SK-N-MC (cell line): ENCODE results near the gene NUTM2F.
"Not testable (repeated sequence)": the region's sequence is repeated elsewhere in the genome, so short reads cannot be mapped to it uniquely, and the experiment has no call there.

Experiments
- DNase-seq: peaks from one replicate; pipeline ENCODE4 v3.0.0-alpha.2; 2011; ENCODE audit warnings: low read depth, low spot score
- H3K27ac ChIP-seq: fragments of 200-600 bp; sonication (generic); 2 replicates; pipeline ENCODE4 v1.5.1; 2016; ENCODE audit warnings: mixed run types
- H3K36me3 ChIP-seq: fragments of 200-600 bp; sonication (generic); 2 replicates; pipeline ENCODE4 v1.6.1; 2017; ENCODE audit warnings: antibody characterized with exemption, low read length, mixed read lengths; ENCODE audit not compliant: insufficient read depth
- H3K4me3 ChIP-seq: fragments of 200-600 bp; sonication (generic); 2 replicates; pipeline ENCODE4 v1.5.1; 2016
- H3K9ac ChIP-seq: fragments of 200-600 bp; sonication (generic); 2 replicates; pipeline ENCODE4 v1.8.0; 2017; ENCODE audit warnings: mixed run types, mixed read lengths; ENCODE audit not compliant: insufficient read length
- H3K9me3 ChIP-seq: fragments of 200-600 bp; sonication (generic); 2 replicates; pipeline ENCODE4 v1.6.1; 2017; ENCODE audit warnings: low read depth, mild to moderate bottlenecking, antibody characterized with exemption, low read length, moderate library complexity, mixed read lengths
- EZH2 ChIP-seq: fragments of 200-600 bp; sonication (generic); IDR thresholded peaks from one replicate; pipeline ENCODE4 v1.6.1; 2017; ENCODE audit warnings: antibody characterized with exemption
- FOXP2 ChIP-seq: optimal IDR thresholded peaks from 2 replicates; pipeline ENCODE3; 2011; ENCODE audit warnings: mild to moderate bottlenecking, moderate library complexity; ENCODE audit not compliant: insufficient read depth; ENCODE audit errors: extremely low read length, control extremely low read depth
- POLR2AphosphoS5 ChIP-seq: IDR thresholded peaks from 2 replicates; pipeline ENCODE4 v1.6.1; 2012; ENCODE audit warnings: mild to moderate bottlenecking, low read depth, low read length, borderline replicate concordance

The NUTM2F gene

DNA sequence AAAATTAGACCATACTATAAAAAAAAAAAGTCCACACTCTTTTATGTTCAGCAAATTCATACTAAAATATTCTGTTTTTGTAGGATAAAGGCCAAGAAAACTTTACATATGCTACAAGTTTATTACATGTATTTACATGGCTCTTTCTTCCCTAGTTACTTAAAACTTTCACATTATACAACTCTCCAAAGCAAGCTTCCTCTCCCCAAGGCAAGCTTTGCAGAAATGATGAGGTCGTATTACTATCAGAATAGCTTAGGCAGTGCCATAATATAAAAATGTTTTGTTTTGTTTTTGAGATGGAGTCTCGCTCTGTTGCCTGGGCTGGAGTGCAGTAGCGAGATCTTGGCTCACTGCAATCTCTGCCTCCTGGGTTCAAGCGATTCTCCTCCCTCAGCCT lies 8.0 kb upstream of the NUTM2F start:
- not testable (repeated sequence) for H3K9me3 ChIP-seq, H3K9ac ChIP-seq, DNase-seq, H3K27ac ChIP-seq, H3K36me3 ChIP-seq, H3K4me3 ChIP-seq

DNA sequence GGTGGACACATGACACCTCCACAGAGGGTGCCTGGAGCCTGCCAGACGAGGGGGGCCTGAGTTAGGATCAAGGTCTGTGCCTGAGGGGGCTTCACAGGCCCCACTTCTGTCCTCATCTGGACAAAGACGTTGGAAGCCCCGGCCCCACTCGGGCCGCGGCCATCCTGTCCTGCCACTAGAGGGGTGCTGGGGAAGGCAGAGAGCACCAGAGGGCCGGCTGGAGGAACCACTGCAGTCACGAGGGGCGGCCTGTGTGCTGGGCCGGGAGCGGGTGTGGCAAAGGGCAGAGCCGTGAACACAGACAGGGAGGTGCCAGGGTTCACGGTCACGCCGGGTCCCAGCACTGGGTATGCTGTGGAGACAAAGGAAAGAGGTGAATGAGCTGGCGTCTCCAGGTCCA lies 2.9 kb downstream of the NUTM2F start:
- not testable (repeated sequence) for H3K9ac ChIP-seq, H3K36me3 ChIP-seq, DNase-seq, H3K4me3 ChIP-seq, H3K27ac ChIP-seq, H3K9me3 ChIP-seq

DNA sequence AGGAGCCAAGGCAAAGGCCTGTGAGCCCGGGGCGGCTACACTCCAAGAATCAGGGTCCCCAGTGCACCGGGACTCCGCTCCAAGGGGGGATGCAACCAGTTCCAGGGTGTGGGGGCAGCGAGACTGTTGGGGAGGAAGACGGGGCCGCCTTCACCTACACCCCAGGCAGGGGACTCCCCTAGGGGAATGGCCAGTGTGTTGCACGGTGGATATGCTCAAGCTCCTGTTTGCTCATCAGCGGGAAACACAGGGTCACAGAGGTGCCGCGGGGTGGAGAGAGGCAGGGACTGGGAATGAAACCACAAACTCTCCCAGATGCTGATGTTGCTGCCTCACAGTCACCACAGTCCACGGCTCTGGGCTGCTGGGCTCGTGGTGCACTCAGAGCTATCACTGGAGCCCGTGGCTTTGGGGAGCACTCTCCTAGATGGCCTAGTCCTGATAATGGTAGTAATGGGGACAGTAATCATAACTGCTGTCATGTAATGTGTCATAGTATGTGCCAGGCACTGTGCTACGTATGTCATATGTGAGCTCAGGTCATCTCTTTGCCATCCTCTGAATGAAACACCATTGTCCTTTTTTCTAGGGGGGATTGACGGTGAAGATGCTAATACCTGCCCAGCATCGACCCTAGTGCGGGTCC lies 5.2 kb downstream of the NUTM2F start:
- H3K9ac ChIP-seq, H3K27ac ChIP-seq, DNase-seq, H3K36me3 ChIP-seq, H3K4me3 ChIP-seq, H3K9me3 ChIP-seq: not testable (repeated sequence)

DNA sequence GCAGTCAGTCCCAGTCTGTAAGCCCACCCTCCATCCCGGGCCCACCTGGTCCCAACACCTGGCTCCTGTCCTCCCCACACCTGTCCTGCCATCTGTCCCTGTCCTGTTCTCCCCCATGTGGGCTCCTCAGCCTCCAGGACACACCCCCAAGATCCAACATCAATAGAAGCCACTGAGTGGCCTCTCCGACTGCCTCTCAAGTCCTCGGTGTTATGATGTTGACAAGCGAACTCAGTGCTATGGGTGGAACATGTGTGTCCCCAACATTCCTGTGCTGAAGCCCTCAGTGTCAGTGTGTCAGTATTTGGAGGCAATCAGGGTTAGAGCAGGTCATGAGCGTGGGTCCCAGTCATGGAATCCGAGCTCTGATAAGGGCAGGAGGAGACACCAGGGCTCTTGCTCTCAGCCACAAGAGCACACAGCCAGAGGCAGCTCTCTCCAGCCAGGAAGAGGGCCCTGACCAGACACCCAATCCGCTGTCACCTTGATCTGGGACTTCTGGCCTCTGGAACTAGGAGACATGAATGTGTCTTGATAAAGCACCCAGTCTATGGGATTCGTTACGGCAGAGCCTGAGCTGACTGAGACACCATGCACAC lies 6.0 kb downstream of the NUTM2F start:
- H3K36me3 ChIP-seq, H3K27ac ChIP-seq, H3K9me3 ChIP-seq, H3K9ac ChIP-seq, DNase-seq, H3K4me3 ChIP-seq: not testable (repeated sequence)

DNA sequence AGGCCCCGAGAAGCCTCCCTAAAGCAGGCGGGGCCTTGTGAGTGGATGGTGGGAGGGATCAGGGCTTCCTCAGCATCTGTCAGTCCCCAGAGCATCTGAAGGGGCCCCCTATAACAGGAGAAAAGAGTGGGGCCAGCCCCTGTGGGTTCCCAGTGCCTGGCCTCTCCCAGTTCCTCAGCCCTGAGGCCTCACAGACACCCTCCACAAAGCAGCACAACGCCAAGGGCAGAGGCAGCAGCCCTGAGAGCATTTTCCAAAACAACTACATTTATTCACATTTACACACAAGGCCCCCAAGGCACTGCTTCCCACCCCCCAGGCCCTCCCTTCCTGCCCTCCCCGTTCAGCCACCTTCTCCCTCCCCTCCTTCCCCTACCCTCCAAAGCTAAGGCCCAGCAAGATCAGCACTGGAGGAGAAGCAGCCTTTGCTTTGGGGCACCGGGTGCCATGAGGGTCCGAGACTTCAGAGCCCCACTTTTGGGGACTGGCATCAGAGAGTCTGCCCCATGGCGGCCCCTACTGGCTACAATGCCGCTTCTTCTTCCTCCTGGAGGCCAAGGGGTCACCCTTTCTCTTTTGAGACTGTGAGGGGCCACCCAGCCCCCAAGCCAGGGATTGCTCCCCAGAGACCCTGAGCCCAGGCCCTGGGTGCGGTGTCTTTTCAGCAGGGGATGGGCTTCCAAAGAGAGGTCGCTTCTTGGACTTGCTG lies 10.3 kb downstream of the NUTM2F start:
- H3K27ac ChIP-seq, H3K9me3 ChIP-seq, H3K9ac ChIP-seq, H3K4me3 ChIP-seq, H3K36me3 ChIP-seq, DNase-seq: not testable (repeated sequence)

DNA sequence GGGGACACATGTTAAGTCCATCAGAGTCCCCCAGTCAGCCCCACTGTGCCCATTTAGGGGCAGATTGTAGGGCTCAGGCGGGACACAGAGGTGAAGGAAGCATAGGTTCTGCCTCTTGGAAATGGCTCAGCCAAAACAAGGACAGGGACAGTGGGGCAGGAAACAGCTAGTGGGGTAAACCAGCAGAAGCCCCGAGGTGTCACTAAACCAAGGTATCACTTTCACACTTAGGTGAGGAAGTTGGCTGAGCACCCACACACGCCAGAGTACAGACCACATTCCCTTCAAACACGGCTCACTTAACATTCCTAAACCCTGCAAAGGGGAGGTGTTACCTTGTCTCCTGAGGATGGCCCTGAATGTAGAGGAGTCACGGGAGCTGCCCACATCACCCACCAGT lies 12.2 kb downstream of the NUTM2F start:
- H3K4me3 ChIP-seq, H3K36me3 ChIP-seq, H3K9me3 ChIP-seq, H3K27ac ChIP-seq, DNase-seq, H3K9ac ChIP-seq: not testable (repeated sequence)

DNA sequence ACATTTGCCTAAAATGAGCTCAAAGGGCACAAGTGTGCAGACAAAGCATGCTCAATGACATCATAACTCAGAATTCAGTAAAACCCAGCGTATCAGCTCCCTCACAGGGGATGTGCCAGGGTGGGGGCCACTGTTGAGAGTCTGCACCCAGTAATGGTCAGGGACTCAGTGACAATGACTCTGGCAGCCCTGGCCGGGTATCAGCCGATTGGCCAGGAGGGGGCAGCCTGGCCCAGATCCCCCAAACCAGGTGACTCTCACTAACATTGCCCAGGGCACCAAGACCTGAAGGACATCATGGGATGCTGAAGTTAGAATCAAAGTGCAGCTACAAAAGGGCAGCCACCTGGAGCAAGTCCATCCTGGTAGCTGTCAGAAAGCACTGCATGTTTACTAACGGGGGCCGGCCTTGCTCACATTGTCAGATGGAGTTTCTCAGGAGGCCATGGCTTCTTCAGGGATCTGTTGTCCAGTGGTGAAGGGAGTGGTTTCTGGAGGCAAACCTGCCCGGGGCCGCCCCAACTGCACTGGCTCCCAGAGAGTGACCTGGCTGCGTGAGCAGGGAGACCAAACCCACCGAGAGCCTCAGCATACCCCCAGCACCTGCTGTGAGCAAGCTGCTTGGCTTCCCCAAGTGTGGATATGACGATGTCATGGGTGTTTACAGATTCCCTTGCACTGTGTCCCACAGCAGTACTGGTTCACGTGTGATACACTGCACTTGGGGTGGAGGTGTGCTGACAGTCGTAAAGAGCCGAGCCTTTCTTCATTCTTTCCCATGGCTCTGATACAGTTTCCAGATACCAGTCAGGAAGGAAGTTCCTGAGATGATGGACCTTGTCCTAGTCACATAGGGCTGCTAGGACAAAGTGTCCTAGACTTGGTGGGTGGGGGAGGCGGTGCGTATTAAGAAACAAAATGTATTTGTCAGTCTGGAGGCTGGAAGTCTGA lies 13.1 kb downstream of the NUTM2F start:
- H3K9me3 ChIP-seq, H3K27ac ChIP-seq, H3K4me3 ChIP-seq, DNase-seq, H3K9ac ChIP-seq, H3K36me3 ChIP-seq: not testable (repeated sequence)

DNA sequence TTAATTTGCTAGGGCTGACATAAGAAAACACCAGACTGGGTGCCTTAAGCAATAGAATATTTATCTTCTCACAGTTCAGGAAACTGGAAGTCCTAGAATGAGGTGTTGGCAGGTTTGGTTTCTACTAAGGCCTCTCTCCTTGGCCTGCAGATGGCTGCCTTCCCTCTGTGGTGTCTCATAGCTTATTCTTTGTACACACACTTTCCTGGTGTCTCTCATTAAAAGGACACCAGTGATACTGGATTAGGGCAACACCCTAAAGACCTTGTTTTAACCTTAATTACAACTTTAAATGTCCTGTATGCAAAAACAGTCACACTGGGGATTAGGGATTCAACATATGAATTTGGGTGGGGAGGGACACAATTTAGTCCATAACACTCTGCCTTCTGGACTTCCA lies 25.1 kb downstream of the NUTM2F start:
- no peak for TF ChIP-seq POLR2AphosphoS5
- no peak for TF ChIP-seq FOXP2
- no peak for TF ChIP-seq EZH2
- DNase-seq = no peak
- Histone ChIP-seq H3K4me3 (no peak overlapping the region), H3K27ac (no peak overlapping the region), H3K36me3 (no peaks in the 10 kb centered on the region), H3K9ac (no peak overlapping the region), H3K9me3 (no peaks in the 10 kb centered on the region)

DNA sequence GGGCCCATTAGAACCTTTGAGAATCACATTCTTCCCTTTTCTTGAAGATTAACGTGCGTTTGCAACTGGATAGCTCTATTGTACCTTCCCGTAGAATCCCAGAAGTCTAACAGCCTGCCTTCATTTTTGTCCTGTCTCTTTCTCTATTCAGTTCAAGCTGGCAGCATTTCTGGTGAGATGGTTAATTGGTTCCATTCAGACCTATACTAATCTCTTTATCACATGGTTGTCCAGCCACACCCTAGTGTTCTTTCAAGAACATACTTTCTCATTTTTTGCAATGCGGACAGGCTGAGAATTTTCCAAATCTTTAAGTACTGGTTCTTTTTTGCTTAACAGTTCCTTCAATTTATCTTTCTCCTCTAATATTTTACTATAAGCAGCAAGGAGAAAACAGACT lies 26.0 kb downstream of the NUTM2F start:
- Histone ChIP-seq H3K4me3 (no peak overlapping the region), H3K36me3 (no peaks in the 10 kb centered on the region), H3K9me3 (no peaks in the 10 kb centered on the region), H3K9ac (no peak overlapping the region), H3K27ac (no peak overlapping the region)
- no peak for DNase-seq
- no peak for TF ChIP-seq POLR2AphosphoS5
- no peak for TF ChIP-seq EZH2
- no peak for TF ChIP-seq FOXP2
